GM19468 (cell line): Measurements from ENCODE around the gene TMC4.

ENCODE experiments used
- ATAC-seq: cut with Tn5 transposase; IDR thresholded peaks from one replicate; pipeline ENCODE4 v1.9.1; 2021; ENCODE audit warnings: mild to moderate bottlenecking, moderate library complexity, moderate number of reproducible peaks; ENCODE audit not compliant: unreplicated experiment; ENCODE audit errors: extremely low read depth

The TMC4 gene

DNA sequence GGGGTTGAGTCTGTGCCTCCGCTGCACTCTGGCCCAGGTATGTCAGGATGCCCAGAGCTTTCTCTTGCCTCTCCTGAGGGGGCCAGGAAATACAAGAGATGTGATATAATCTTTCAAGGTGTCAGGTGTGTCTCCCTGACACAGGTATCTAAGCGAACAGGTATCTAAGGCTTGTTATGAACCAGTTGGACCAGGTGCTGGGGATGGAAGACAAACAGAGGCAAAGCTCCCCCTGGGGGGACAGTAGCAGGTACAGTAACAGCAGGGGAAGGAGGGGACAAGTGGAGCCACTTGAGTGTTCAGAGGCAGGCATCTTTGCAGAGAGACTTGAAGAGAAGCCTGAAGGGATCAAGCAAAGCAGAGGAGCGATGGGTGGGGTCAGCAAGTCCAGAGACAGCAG, 16.0 kb downstream of the TMC4 start:
- ATAC-seq, result no peak

DNA sequence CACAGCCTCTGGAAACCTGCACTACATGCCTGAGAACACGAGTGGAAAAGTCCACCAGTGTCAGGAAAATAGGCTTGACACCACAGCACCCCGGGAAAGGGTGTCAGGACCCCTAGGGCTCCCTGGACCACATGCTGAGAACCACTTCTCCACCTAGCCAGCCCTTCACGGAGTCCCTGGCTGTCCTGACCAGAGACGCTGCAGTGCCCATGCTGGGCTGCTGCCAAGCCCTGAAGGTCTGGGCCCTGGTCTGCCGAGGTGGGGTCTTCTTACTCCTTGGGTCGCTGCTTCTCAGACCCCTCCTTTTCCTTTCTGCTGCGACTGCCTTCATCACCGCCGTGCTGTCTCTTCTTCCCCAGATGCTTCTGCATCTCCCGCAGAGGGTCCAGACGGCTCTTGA, 16.5 kb downstream of the TMC4 start:
- ATAC-seq, result no peak

DNA sequence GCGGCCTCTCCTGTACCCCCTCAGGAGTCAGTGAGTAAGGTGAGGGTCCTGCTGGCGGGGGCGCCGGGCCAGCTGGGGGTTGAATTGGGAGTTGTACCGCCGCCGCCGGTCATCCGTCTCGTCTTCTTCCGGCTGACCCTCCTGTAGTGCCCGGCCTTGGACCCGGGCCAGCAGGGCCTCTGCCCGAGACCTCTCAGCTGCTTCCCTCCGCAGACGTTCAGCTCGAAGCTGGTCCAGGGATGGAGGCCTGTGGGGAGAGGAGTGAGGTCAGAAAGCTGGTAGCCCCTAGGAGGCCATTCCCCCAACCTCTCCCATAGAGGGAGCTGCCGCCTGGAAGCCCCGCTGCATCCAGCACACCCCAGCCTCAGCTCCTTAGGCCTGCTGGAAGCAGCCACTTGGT, 17.3 kb downstream of the TMC4 start:
- ATAC-seq, result no peak

DNA sequence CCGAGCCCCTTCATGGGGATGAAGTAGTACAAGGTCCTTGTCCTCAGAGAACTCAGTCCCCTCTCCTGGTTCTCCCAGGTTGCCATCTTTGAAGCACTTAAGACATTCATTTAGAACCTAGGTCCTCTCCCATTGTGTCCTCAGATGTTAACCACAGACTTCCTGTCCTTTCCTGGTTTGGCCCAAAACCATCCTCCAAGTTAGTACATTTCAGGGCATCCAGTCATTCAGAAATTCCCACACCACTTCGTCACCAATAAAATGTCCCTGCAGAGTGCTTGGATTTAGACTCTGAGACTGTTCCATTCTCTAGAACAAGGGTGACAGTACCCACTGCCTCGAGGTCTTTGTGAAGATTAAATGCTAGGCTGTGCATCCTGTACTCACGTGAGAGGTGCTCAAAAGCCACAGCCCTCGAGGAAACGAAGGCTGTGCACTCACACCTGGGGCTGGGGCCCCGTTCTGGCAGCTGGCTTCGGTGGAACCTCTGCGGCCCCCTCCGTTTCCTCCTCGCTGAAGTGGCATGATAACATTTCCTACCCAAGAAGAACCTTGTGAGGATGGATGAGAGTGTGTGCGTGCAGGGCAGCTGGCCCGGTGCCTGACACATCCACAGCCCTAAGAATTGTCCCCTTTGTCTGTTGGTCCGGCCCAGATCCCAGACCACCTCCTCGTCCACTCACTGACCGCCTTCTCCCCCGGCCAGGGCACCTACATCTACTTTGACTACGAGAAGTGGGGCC, 18.2 kb downstream of the TMC4 start:
- no peak for ATAC-seq

DNA sequence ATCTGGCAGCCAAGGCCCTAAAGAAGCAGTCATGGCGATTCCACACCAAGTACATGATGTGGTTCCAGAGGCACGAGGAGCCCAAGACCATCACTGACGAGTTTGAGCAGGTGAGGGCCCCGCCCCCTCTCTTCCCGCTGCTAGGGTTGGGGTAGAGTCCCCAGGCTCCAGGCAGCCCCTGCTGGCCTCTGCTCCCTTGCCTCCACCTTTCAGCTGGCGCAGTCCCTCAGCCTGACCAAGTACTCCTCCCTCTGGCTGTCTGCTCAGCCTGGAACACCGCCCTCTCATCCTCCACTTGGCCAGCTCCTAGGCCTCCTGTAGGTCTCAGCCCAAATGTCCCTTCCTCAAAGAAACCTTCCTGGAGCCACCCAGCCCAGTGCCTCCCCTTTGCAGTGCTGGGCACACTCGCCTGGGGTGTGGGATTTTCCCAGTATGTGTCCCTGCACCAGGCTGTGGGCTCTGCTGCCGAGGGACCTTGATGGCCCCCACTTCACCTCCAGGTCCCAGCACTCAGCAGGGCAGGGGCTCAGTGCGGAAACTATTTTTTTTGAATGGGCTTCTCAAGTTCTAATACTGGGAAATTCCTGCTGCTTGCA, 19.1 kb downstream of the TMC4 start:
- ATAC-seq, result no peak

DNA sequence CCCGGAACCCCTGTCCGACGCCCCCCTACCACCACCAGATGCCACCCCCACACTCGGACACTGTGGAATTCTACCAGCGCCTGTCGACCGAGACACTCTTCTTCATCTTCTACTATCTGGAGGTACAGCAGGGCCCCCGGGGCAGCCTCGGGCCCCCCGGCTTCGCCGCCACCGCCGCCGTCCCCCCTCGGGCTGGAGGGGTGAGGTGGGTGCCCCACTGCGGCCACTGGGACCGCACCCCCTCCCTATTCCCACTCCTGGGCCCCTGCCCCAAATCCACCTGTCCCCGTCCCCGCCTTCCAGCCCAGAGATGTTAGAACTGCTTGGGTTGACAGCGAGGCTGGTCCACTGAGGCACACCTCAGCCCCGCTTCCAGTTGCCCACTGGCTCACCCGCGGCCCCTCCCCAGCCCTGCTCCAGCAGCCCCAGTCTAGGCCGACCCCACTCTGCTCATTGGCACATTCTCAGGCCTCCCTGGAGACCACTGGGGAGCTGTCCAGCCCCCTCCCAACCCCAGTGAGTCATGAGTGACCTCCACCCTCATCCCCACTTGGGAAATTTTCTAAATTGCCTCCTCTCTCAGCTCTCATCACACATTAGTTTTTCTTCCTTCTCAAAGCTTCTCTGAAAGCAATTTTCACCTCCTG, 20.0 kb downstream of the TMC4 start:
- no peak for ATAC-seq

DNA sequence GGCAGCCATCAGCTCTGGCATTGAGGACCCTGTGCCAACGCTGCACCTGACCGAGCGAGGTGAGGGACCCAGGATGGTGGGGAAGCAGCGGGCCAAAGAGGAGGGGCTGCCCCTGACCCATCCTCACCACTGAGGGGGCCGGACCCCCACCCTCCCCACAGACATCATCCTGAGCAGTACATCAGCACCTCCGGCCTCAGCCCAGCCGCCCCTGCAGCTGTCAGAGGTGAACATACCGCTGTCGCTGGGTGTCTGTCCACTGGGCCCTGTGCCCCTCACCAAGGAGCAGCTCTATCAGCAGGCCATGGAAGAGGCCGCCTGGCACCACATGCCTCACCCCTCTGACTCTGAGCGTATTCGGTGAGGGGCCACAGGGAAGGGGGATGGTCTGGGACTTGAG, 20.7 kb downstream of the TMC4 start:
- ATAC-seq, result no peak

DNA sequence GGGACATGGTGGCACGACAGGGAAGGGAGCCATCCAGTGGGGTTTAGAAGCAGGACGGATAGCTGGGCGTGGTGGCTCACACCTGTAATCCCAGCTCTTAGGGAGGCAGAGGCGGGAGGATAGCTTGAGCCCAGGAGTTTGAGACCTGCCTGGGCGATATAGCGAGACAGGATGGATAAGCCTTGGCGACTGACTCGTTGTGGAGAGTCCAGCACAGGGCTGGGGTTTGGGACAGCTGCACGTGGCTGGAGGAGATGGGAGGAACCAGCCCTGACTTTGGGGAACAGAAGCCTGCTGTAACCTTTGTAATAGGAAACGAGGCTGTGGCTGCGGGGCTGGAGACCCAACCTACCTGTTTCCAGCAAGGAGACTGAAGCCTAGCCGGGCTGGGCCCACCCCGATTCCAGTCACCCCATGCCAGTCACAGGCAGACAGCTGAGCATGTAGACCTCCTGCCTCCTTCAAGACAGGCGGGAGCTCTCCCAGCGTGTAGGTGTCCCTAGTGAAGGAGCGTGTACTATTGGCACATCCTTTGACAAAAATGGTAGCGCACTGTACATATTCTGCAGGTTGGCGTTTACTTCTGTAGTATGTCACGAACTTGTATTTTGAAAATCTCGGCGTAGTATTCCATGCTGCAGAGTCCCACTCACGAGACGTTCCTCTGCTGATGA, 21.5 kb downstream of the TMC4 start:
- no peak for ATAC-seq

DNA sequence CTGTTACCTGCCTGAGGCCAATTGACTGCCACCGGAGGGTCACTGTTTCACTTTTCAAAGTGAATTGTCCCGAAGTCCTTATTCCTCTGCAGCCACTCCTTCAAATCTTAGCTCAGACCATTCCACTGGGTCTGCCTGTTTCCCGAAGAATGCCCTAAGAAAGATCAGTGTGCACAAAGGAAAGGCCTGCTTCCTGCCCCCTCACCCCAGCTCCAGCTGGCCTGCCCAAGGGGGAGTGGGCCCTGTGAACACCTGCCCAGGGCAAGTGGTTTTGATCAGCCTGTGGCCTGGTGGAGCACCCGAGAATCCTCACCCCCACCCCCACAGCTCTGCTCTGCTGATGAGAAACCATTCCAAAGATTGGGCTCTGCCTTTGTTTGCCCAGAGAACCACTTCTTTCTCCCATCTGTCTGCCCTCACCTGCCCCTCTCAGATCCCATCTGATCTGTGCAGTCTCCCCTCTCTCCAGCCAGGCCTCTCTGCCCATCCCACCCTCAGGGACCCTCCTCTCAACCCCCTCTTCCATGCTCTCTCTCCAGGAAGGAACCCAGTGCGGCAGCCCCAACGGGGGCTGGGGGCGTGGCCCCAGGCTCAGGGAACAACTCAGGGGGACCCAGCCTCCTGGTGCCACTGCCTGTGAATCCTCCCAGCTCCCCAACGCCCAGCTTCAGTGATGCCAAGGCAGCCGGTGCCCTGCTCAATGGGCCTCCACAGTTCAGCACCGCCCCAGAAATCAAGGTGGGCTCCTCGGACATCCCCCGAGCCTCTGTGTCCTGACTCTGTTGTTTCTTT, 23.7 kb downstream of the TMC4 start:
- no peak for ATAC-seq

DNA sequence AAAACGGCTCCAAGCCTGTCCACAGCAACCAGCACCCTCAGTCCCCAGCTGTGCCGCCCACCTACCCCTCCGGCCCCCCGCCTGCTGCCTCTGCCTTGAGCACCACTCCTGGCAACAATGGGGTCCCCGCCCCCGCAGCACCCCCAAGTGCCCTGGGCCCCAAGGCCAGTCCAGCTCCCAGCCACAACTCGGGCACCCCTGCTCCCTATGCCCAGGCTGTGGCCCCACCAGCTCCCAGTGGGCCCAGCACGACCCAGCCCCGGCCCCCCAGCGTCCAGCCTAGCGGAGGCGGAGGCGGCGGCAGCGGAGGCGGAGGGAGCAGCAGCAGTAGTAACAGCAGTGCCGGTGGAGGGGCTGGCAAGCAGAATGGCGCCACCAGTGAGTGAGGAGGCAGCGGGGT, 24.8 kb downstream of the TMC4 start:
- no peak for ATAC-seq

DNA sequence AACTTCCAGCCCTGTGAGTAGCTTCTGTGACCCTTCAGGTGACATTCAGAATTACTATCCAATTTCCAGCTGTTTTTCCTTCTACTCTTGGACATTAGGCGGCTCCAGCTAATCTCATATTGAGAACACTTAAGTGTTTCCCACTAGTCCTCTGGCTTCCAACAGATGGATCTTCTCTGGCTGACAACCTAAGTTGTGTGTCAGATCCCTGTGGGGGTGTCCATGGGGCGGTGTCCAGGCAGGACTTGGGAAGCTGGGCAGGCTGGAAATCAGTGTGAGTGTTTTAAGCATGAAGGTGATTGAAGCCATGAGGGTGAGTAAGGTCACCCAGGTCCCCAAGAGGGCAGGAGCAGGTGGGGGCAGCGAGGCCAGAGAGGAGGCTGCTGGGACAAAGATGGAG, 25.3 kb downstream of the TMC4 start:
- no peak for ATAC-seq

DNA sequence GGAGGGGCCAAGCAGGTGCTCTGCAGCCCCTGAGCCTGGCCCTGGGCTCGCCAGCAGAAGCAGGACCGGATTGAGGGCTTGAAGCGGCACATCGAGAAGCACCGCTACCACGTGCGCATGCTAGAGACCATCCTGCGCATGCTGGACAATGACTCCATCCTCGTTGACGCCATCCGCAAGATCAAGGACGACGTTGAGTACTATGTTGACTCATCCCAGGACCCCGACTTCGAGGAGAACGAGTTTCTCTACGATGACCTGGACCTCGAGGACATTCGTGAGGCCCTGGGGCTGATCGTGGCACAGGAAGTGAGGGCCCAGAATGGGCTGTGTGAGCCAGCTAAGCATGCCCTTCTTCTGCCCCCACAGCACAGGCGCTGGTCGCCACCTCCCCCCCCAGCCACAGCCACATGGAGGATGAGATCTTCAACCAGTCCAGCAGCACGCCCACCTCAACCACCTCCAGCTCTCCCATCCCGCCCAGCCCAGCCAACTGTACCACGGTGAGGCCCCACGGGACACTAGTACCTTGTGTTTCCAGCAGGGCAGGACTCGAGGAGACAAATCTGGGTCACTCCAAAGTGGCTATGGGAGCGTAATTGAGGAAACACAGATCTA, 27.3 kb downstream of the TMC4 start:
- ATAC-seq, result no peak

DNA sequence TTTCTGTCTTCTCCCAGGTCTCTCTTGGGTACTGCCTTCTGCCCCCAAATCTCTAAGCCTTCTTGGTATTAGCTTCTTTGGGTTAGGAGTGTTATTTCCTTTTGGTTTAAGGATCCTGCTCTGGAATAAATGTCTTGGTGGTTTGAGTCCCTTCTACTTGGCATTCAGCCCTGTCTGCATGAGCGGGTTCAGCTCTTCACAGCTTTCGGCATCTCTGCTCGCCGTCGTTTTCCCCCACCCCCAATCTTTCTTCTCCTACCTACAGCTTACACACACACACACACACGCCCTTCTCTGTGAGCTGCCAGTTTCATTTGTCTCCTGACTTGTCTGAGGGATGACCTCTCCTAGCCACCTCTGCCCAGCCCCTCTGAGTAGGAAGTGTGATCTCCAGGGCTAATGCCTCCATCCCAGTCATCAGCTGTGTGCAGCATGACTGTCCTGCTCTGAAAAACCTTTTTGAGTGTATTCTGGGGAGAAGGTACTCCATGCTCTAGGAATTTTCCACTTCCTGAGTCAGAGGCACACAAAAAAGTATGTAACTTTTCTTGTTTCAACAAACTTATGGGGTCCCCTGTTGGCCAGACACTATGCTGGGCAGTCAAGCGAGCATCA, 30.7 kb downstream of the TMC4 start:
- no peak for ATAC-seq

DNA sequence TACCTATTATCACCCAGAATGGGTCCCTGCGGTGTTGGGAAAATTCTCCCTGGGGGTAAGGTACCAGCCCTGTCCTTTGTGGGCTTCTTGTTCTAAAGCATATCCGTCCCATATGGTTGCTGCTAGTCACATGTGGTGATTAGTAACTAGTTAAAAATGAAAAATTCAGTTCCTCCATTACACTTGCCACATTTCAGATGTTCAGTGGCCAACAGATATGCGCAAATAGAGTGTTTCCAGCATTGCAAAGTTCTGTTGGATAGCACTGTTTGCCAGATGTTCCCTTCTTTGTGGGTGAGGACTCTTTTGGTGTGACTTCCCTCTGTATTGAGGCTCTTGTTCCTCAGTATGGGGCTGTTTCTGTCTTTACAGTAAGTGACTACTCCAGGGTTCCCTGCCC, 31.6 kb downstream of the TMC4 start:
- ATAC-seq, result no peak

DNA sequence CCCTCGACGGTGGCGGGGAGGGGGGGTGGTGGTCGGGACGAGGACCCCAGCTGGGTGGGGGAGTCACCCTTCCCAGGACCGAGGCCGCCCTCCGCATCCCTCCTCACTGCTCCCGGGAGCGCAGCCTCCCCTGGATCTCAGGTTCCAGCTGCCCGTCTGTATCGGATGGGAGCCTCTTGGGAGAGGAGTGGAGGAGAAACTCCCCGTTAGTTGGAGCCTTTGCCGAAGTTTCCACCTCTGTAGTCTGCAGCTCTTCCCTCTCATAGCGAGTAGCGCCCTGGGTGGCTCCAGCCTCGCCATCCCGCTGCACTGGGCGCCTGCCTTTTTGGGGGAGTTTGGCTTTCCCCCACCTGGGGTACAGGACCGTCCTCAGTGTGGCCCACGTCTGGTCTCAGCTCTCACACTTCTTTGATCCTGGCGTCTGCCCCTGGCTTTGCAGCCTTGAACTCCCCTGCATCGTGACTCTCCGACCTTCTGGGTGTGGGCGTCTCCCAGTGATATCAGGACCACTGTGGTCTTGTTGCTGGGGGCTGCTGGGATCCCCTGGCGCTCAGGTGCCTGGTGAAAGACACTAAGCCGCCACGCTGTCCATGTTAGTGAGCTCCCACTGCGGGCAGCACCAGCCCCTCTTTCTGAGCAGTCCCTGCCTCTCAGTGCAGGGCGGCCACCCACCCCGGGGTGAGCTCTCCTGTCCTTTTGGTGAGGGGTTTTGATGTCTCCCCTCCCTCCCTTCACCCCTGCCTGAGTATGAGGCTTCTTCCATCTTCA, 34.3 kb downstream of the TMC4 start:
- no peak for ATAC-seq

DNA sequence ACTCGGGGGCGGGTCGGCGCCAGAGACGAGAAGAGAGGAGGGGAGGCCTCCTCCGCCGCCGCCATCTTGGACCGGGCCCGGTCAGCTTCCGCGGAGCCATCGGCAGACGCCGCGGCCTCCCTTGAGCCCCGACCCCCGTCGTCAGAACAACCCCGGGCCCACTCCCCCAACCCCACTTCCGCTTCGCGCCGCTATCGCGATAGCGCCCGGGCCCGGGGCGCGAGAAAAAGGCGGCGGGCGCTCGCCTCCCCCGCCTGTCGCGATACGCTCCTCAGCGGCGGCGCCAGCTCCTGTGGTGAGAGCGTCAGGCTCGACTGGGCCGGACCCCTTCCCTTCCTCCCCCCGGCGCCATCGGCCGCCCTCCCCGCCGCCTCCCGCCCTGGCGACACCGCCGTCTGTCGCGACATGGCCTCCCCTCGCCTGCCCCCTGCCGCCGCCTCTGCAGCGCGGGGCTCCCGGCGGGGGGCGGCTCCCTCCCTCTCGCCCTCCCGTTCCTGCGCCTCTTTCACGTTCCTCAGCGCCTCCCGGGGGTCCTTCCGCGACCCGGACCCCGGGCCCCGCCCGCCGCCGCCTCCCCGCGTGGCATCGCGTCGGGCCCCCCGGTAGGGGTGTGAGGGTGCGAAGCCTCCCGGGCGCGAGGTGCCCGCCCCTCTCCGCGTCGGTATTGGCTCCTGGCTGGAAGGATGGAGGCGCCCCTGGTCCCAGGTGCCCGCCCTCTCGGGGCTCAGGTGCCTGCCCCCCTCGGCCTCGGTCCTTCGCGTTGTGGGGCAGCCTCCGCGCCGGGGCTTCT, 35.1 kb downstream of the TMC4 start, which contains the start of gene CNOT3:
TSS of gene CNOT3 (plus strand) at position 64 of the 790 bp plus-strand sequence. CDS start 5,217 bp downstream, outside the sequence.
- ATAC-seq, result no peak

DNA sequence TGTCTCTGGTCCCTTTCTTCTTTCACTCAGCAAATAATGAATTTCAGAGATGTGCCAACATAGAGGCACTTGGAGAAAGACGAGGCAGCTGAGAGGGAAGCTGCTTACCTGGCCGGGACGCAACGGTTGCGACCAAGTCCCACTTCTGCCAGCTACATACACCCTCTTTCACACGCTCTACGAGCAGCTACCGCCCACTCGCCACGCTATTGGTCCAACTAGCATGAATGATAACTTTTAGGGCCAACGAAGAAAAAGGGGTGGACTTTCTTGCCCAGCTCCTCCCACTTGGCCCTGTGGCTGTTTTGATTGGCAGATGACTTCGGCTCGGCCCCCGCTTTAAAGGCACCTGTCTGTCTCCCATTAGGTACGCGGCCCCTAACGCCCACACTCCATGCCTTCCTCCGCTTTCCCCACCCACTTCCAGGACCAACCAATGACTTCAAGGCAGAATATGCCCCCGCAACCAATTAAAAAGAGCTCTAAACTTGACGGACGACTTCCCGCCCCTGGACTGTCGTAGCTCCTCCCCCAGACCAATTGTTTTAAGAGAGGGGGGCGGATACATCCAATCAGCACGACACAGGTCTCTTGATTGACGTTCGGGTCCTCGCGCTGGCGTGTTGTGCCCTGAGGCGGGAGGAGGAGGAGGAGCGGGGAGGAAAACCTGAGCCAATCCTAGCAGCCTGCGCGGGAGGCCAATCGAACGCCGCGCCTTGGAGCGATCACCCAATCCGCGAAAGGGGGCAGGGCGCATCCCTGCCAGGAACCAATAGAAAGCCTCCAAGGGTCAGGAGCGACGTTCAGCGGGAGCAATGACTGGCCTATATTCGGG, 35.9 kb downstream of the TMC4 start:
- peak; percentile 68 for ATAC-seq
